ENCODE results near the gene CLINT1. TPM values are rescaled to one million over a fixed set of nuclear protein-coding genes. Genes with fewer than 3 reads are reported as not detected.

Gene CLINT1
- polyA plus RNA-seq, 3 donors = 67.4 to 100 (median 71.9) TPM

- Histone ChIP-seq H3K9ac (ENCODE audit: insufficient read depth, low read length, poor library complexity, severe bottlenecking) (no peak overlapping the region), H3K79me2 (ENCODE audit: insufficient read depth, low read length) (no peaks in the 10 kb centered on the region), H3K36me3 (replicated peaks in 1 of 2; ENCODE audit: control insufficient read depth in 1 of 2, insufficient read depth in 2 of 2, low read length in 2 of 2) (no peaks in the 10 kb centered on the region), H3K27ac (ENCODE audit: low read depth in 1 of 2, low read length in 2 of 2) (no peak overlapping the region), H2AFZ (ENCODE audit: insufficient read depth, low read depth, low read length, poor library complexity, severe bottlenecking) (no peak overlapping the region), H4K20me1 (ENCODE audit: insufficient read depth, low read length) (no peaks in the 10 kb centered on the region), H3K27me3 (ENCODE audit: control insufficient read depth in 2 of 2, insufficient read depth in 2 of 2, low read length in 2 of 2) (no peaks in the 10 kb centered on the region), H3K4me1 (ENCODE audit: control insufficient read depth in 1 of 2, insufficient read depth in 2 of 2, low read length in 2 of 2) (no peaks in the 10 kb centered on the region), H3K4me2 (replicated peaks; ENCODE audit: extremely low read depth, low read length, poor library complexity, severe bottlenecking) (no peak overlapping the region), H3K4me3 (replicated peaks in 1 of 3; ENCODE audit: low read depth in 2 of 3, low read length in 3 of 3) (no peak overlapping the region), H3K9me3 (replicated peaks in 1 of 2; ENCODE audit: control insufficient read depth in 1 of 2, insufficient read depth in 1 of 2, low read length in 2 of 2) (no peaks in the 10 kb centered on the region)
- H3K4me1 Mint-ChIP-seq = peaks cover 2% of the 10 kb centered on the region
- no peaks in the 10 kb centered on the region for H3K36me3 Mint-ChIP-seq
- H3K9me3 Mint-ChIP-seq = no peaks in the 10 kb centered on the region
- intact Hi-C loops (cut with micrococcal nuclease) = no loop called here
- no peak overlapping the region for H3K27ac Mint-ChIP-seq
- H3K4me3 Mint-ChIP-seq = no peak overlapping the region
- 100% methylated on average over 1 of the region's 9 CpGs for WGBS (ENCODE audit: insufficient coverage)
- no peak for TF ChIP-seq CTCF (IDR thresholded peaks at IDR 0.05)
- no peak for DNase-seq
- H3K27me3 Mint-ChIP-seq (ENCODE audit: low read depth in 3 of 3) = peaks cover 0 to 2% (median 0%) of the 10 kb centered on the region in 3 donors
These were observed 43.6 kb upstream of the CLINT1 start for GRCh38 chr5:157902449-157903116.

GRCh38 chr5:157900644-157901043, 41.7 kb upstream of the CLINT1 start:
- Histone ChIP-seq H3K9ac (ENCODE audit: insufficient read depth, low read length, poor library complexity, severe bottlenecking) (no peak overlapping the region), H3K9me3 (replicated peaks in 1 of 2; ENCODE audit: control insufficient read depth in 1 of 2, insufficient read depth in 1 of 2, low read length in 2 of 2) (no peaks in the 10 kb centered on the region), H3K36me3 (replicated peaks in 1 of 2; ENCODE audit: control insufficient read depth in 1 of 2, insufficient read depth in 2 of 2, low read length in 2 of 2) (no peaks in the 10 kb centered on the region), H4K20me1 (ENCODE audit: insufficient read depth, low read length) (no peaks in the 10 kb centered on the region), H3K4me2 (replicated peaks; ENCODE audit: extremely low read depth, low read length, poor library complexity, severe bottlenecking) (no peak overlapping the region), H3K27ac (ENCODE audit: low read depth in 1 of 2, low read length in 2 of 2) (no peak overlapping the region), H3K79me2 (ENCODE audit: insufficient read depth, low read length) (no peaks in the 10 kb centered on the region), H3K27me3 (ENCODE audit: control insufficient read depth in 2 of 2, insufficient read depth in 2 of 2, low read length in 2 of 2) (no peaks in the 10 kb centered on the region), H3K4me3 (replicated peaks in 1 of 3; ENCODE audit: low read depth in 2 of 3, low read length in 3 of 3) (no peak overlapping the region), H3K4me1 (ENCODE audit: control insufficient read depth in 1 of 2, insufficient read depth in 2 of 2, low read length in 2 of 2) (no peaks in the 10 kb centered on the region), H2AFZ (ENCODE audit: insufficient read depth, low read depth, low read length, poor library complexity, severe bottlenecking) (no peak overlapping the region)
- no peaks in the 10 kb centered on the region for H3K36me3 Mint-ChIP-seq
- no peaks in the 10 kb centered on the region for H3K9me3 Mint-ChIP-seq
- H3K4me1 Mint-ChIP-seq = peaks cover 3% of the 10 kb centered on the region
- H3K4me3 Mint-ChIP-seq = no peak overlapping the region
- intact Hi-C loops (cut with micrococcal nuclease) = no loop called here
- 100% methylated on average over 3 of the region's 4 CpGs for WGBS (ENCODE audit: insufficient coverage)
- TF ChIP-seq CTCF (IDR thresholded peaks at IDR 0.05) = no peak
- no peak for DNase-seq
- H3K27ac Mint-ChIP-seq = no peak overlapping the region
- no peaks in the 10 kb centered on the region for H3K27me3 Mint-ChIP-seq (ENCODE audit: low read depth in 3 of 3)

Data from CD14-positive monocyte (primary cell).